Trophoblast cell (in vitro differentiated cells and primary cell): ENCODE measurements around the gene SPOCK1.
A peak's percentile ranks its signal among the peaks of the same experiment; 100 is the strongest.

Experiments used
- DNase-seq, 2 donors: peaks; one replicate each; pipeline ENCODE4 v3.0.0-alpha.2; 2016
- H2AFZ ChIP-seq: 2 replicates; pipeline ENCODE4 v1.6.1; 2013; ENCODE audit warnings: low read length, moderate library complexity, mild to moderate bottlenecking; ENCODE audit not compliant: insufficient read depth, poor library complexity
- H2AK5ac ChIP-seq: 2 replicates; pipeline ENCODE4 v1.6.1; 2013; ENCODE audit warnings: mild to moderate bottlenecking, low read length
- H2BK120ac ChIP-seq: 2 replicates; pipeline ENCODE4 v1.6.1; 2013; ENCODE audit warnings: low read length, mild to moderate bottlenecking, moderate library complexity; ENCODE audit not compliant: insufficient read depth, poor library complexity
- H2BK12ac ChIP-seq: 2 replicates; pipeline ENCODE4 v1.6.1; 2013; ENCODE audit warnings: mild to moderate bottlenecking, low read length, moderate library complexity
- H2BK5ac ChIP-seq: 2 replicates; pipeline ENCODE4 v1.6.1; 2013; ENCODE audit warnings: low read length, low read depth, moderate library complexity, mild to moderate bottlenecking; ENCODE audit not compliant: poor library complexity
- H3K14ac ChIP-seq: 2 replicates; pipeline ENCODE4 v1.6.1; 2013; ENCODE audit warnings: mild to moderate bottlenecking, low read length
- H3K18ac ChIP-seq: 2 replicates; pipeline ENCODE4 v1.6.1; 2013; ENCODE audit warnings: mild to moderate bottlenecking, low read length
- H3K23ac ChIP-seq: 2 replicates; pipeline ENCODE4 v1.6.1; 2013; ENCODE audit warnings: low read length
- H3K27ac ChIP-seq: 2 replicates; pipeline ENCODE4 v1.5.1; 2013; ENCODE audit warnings: low read depth, mild to moderate bottlenecking, inconsistent platforms, low read length, moderate library complexity
- H3K27me3 ChIP-seq: 2 replicates; pipeline ENCODE4 v1.6.1; 2013; ENCODE audit warnings: inconsistent platforms, mild to moderate bottlenecking, low read length, moderate library complexity; ENCODE audit not compliant: insufficient read depth
- H3K36me3 ChIP-seq, 2 experiments: 1 replicate in 1 of 2; 2 replicates in 1 of 2; pipeline ENCODE4 v1.6.1; 2013; ENCODE audit warnings: low read length in 2 of 2, mild to moderate bottlenecking in 2 of 2, moderate library complexity in 1 of 2; ENCODE audit not compliant: insufficient read depth in 2 of 2, control insufficient read depth in 1 of 2
- H3K4ac ChIP-seq: 2 replicates; pipeline ENCODE4 v1.6.1; 2013; ENCODE audit warnings: low read depth, mild to moderate bottlenecking, low read length, moderate library complexity
- H3K4me1 ChIP-seq, 2 experiments: 1 replicate in 1 of 2; 2 replicates in 1 of 2; pipeline ENCODE4 v1.6.1; 2013; ENCODE audit warnings: low read length in 2 of 2, mild to moderate bottlenecking in 2 of 2, moderate library complexity in 1 of 2; ENCODE audit not compliant: insufficient read depth in 2 of 2, control insufficient read depth in 1 of 2
- H3K4me2 ChIP-seq: 2 replicates; pipeline ENCODE4 v1.6.1; 2013; ENCODE audit warnings: inconsistent platforms, mild to moderate bottlenecking, low read length, moderate library complexity
- H3K4me3 ChIP-seq: 2 replicates; pipeline ENCODE4 v1.5.1; 2013; ENCODE audit warnings: mild to moderate bottlenecking, low read depth, low read length, inconsistent platforms
- H3K79me1 ChIP-seq: one replicate; pipeline ENCODE4 v1.6.1; 2013; ENCODE audit warnings: low read length
- H3K79me2 ChIP-seq: 2 replicates; pipeline ENCODE4 v1.6.1; 2013; ENCODE audit warnings: low read length, mild to moderate bottlenecking; ENCODE audit not compliant: control insufficient read depth, insufficient read depth, poor library complexity
- H3K9ac ChIP-seq: 2 replicates; pipeline ENCODE4 v1.6.1; 2013; ENCODE audit warnings: mild to moderate bottlenecking, low read length
- H3K9me3 ChIP-seq: 2 replicates; pipeline ENCODE4 v1.6.1; 2013; ENCODE audit warnings: low read depth, mild to moderate bottlenecking, control low read depth, inconsistent platforms, low read length; ENCODE audit not compliant: insufficient read depth
- H4K12ac ChIP-seq: 2 replicates; pipeline ENCODE4 v1.6.1; 2013; ENCODE audit warnings: low read depth, mild to moderate bottlenecking, low read length, moderate library complexity
- H4K8ac ChIP-seq: 2 replicates; pipeline ENCODE4 v1.6.1; 2013; ENCODE audit warnings: low read depth, mild to moderate bottlenecking, low read length, moderate library complexity
- H4K91ac ChIP-seq: one replicate; pipeline ENCODE4 v1.6.1; 2013; ENCODE audit warnings: low read depth, mild to moderate bottlenecking, low read length, moderate library complexity
- WGBS: extraction: QIAGEN DNeasy Blood & Tissue Kit; methylation state at CpG from one replicate; pipeline ENCODE4 v1.1.7; 2013; ENCODE audit warnings: missing lambda C conversion rate; ENCODE audit not compliant: insufficient read length, insufficient coverage; ENCODE audit errors: extremely low coverage; 5-methylcytosine and 5-hydroxymethylcytosine counted together

Gene SPOCK1

DNA sequence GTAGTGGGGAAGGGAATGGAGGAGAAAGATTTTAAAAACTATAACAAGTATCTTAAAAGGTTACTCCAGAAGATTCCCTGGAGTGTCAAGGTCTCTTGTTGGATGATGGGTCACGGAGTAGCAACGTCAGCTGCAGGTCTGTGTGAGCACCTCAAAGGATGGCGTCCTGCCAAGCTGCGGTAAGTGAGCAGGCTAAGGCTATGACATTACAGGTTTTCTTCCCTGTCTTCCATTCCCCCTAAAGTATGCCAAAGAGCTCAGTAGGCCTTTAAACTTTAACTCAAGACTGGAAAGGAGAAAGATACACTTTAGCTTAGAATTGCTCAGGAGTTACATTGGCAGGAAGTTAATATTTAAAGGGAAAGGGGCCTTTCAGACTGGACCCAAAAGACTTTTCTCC, 17.5 kb downstream of the SPOCK1 start:
- WGBS = no CpG with 5 or more reads among the region's 4 CpGs
- H4K8ac ChIP-seq = no peak overlapping the region

DNA sequence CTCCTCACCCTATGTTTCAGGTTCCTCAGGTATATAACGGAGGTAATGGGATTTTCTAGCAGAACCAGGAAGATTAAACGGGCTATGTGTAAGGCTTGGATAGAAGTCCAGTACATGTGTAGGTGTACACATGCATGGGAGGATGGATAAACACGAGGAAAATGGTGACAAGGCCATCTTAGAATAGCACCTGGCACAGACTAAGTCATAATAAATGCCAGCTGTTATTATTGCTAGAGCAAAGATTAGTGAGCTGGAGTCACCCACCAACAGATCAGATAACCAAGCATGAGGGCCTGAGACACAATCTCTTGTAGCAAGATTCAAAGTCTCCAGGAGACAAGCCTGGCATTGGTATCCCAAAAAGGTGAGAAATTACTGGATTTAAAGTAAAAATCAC, 21.1 kb downstream of the SPOCK1 start:
- DNase-seq = no peak
- no peak overlapping the region for H2BK5ac ChIP-seq
- no peak overlapping the region for H4K12ac ChIP-seq
- H2AK5ac ChIP-seq = no peak overlapping the region
- no peak overlapping the region for H3K4ac ChIP-seq
- H3K27ac ChIP-seq = no peak overlapping the region
- H3K9ac ChIP-seq = no peak overlapping the region
- no peak overlapping the region for H3K14ac ChIP-seq
- no peak overlapping the region for H2AFZ ChIP-seq
- H4K91ac ChIP-seq = no peak overlapping the region
- no peak overlapping the region for H3K4me2 ChIP-seq
- no peaks in the 10 kb centered on the region for H3K4me1 ChIP-seq
- no peak overlapping the region for H3K23ac ChIP-seq
- H3K27me3 ChIP-seq = no peaks in the 10 kb centered on the region
- no peak overlapping the region for H4K8ac ChIP-seq
- H2BK12ac ChIP-seq = no peak overlapping the region
- H3K79me1 ChIP-seq = no peaks in the 10 kb centered on the region
- WGBS = no CpG with 5 or more reads among the region's 3 CpGs
- H3K36me3 ChIP-seq = no peaks in the 10 kb centered on the region
- no peak overlapping the region for H3K4me3 ChIP-seq
- no peaks in the 10 kb centered on the region for H3K79me2 ChIP-seq
- H2BK120ac ChIP-seq = no peak overlapping the region
- H3K18ac ChIP-seq = no peak overlapping the region
- no peaks in the 10 kb centered on the region for H3K9me3 ChIP-seq

More for the DNA sequence above, 17.5 kb downstream of the SPOCK1 start:
- H4K12ac ChIP-seq = no peak overlapping the region
- no peak overlapping the region for H2BK12ac ChIP-seq
- no peak overlapping the region for H4K91ac ChIP-seq
- no peak overlapping the region for H3K4me3 ChIP-seq
- H3K9me3 ChIP-seq = no peaks in the 10 kb centered on the region
- H3K14ac ChIP-seq = no peak overlapping the region
- H3K27me3 ChIP-seq = no peaks in the 10 kb centered on the region
- H3K4me2 ChIP-seq = no peak overlapping the region
- no peaks in the 10 kb centered on the region for H3K79me2 ChIP-seq
- H2BK5ac ChIP-seq = no peak overlapping the region
- H2AFZ ChIP-seq = no peak overlapping the region
- no peaks in the 10 kb centered on the region for H3K79me1 ChIP-seq
- H3K23ac ChIP-seq = no peak overlapping the region
- H2BK120ac ChIP-seq = no peak overlapping the region
- H3K27ac ChIP-seq = no peak overlapping the region
- no peak overlapping the region for H3K18ac ChIP-seq
- no peaks in the 10 kb centered on the region for H3K36me3 ChIP-seq
- no peak for DNase-seq
- no peak overlapping the region for H2AK5ac ChIP-seq
- no peak overlapping the region for H3K9ac ChIP-seq
- H3K4me1 ChIP-seq = no peaks in the 10 kb centered on the region
- no peak overlapping the region for H3K4ac ChIP-seq

- no peak overlapping the region for H4K91ac ChIP-seq
- no peak overlapping the region for H3K4ac ChIP-seq
- H3K27me3 ChIP-seq = no peaks in the 10 kb centered on the region
- H3K36me3 ChIP-seq = no peaks in the 10 kb centered on the region
- H3K4me2 ChIP-seq = no peak overlapping the region
- H2BK120ac ChIP-seq = no peak overlapping the region
- no peak overlapping the region for H4K12ac ChIP-seq
- no peak overlapping the region for H2BK12ac ChIP-seq
- H3K79me2 ChIP-seq = no peaks in the 10 kb centered on the region
- H3K27ac ChIP-seq = no peak overlapping the region
- no peak overlapping the region for H2AK5ac ChIP-seq
- WGBS = 100% methylated on average over 1 of the region's 4 CpGs
- no peaks in the 10 kb centered on the region for H3K4me1 ChIP-seq
- no peak overlapping the region for H2AFZ ChIP-seq
- DNase-seq = no peak
- H3K79me1 ChIP-seq = no peaks in the 10 kb centered on the region
- no peak overlapping the region for H4K8ac ChIP-seq
- H3K4me3 ChIP-seq = no peak overlapping the region
- H3K14ac ChIP-seq = no peak overlapping the region
- H3K9ac ChIP-seq = no peak overlapping the region
- no peak overlapping the region for H3K18ac ChIP-seq
- no peak overlapping the region for H2BK5ac ChIP-seq
- H3K23ac ChIP-seq = no peak overlapping the region
- H3K9me3 ChIP-seq = peaks cover 5% of the 10 kb centered on the region
Measured at GRCh38 chr5:137470921-137471220, 28.3 kb downstream of the SPOCK1 start.

GRCh38 chr5:137470111-137470920, 28.8 kb downstream of the SPOCK1 start:
- no peak overlapping the region for H2AK5ac ChIP-seq
- H3K4ac ChIP-seq = no peak overlapping the region
- H2BK12ac ChIP-seq = no peak overlapping the region
- H3K18ac ChIP-seq = no peak overlapping the region
- H3K79me1 ChIP-seq = no peaks in the 10 kb centered on the region
- H3K27ac ChIP-seq = no peak overlapping the region
- H3K4me2 ChIP-seq = no peak overlapping the region
- peaks cover 5% of the 10 kb centered on the region for H3K9me3 ChIP-seq
- no peak overlapping the region for H3K23ac ChIP-seq
- H2AFZ ChIP-seq = no peak overlapping the region
- no CpG with 5 or more reads among the region's 5 CpGs for WGBS
- no peaks in the 10 kb centered on the region for H3K36me3 ChIP-seq
- H3K4me3 ChIP-seq = no peak overlapping the region
- H2BK5ac ChIP-seq = no peak overlapping the region
- no peak overlapping the region for H4K8ac ChIP-seq
- no peaks in the 10 kb centered on the region for H3K79me2 ChIP-seq
- DNase-seq = peak; percentile 29 to 37
- H4K91ac ChIP-seq = no peak overlapping the region
- no peak overlapping the region for H3K9ac ChIP-seq
- H3K4me1 ChIP-seq = no peaks in the 10 kb centered on the region
- no peak overlapping the region for H4K12ac ChIP-seq
- no peaks in the 10 kb centered on the region for H3K27me3 ChIP-seq
- H2BK120ac ChIP-seq = no peak overlapping the region
- H3K14ac ChIP-seq = no peak overlapping the region
